PC-3 (cell line): ENCODE measurements around the gene CFAP210. TPM values are rescaled to one million over a fixed set of nuclear protein-coding genes. Genes with fewer than 3 reads are reported as not detected.

Experiments
- ATAC-seq: fragments of 200-7000 bp; cut with Tn5 transposase; 2 replicates; pipeline ENCODE4 v1.9.1; 2020; ENCODE audit warnings: mild to moderate bottlenecking, moderate library complexity
- BruUV-seq: library from RNA; stranded (reverse); fragments of 400-500 nt; replicated peaks from 2 replicates; lab custom pipeline; 2021; lab: Mats Ljungman, UMichigan
- CTCF ChIA-PET: fragments of 300-600 bp; sonication (Branson Sonifier 250); formaldehyde crosslinking; loops from one replicate; lab custom pipeline; 2022; ENCODE audit warnings: antibody characterized with exemption; lab: Charles Lee
- POLR2A ChIA-PET: fragments of 300-600 bp; sonication (Branson Sonifier 250); formaldehyde crosslinking; loops from one replicate; lab custom pipeline; 2022; ENCODE audit warnings: antibody characterized with exemption; ENCODE audit not compliant: unreplicated experiment; lab: Charles Lee
- DNase-seq: peaks from one replicate; pipeline ENCODE4 v3.0.0-alpha.2; 2015
- H2AFZ ChIP-seq: fragments of 300-600 bp; sonication (generic); 2 replicates; pipeline ENCODE4 v1.6.0; 2016; ENCODE audit warnings: antibody characterized with exemption, low read length
- H3F3A ChIP-seq: fragments of 300-600 bp; sonication (generic); one replicate; pipeline ENCODE4 v1.6.0; 2017; ENCODE audit warnings: antibody characterized with exemption, low read length, control low read depth, mild to moderate bottlenecking; ENCODE audit not compliant: unreplicated experiment
- H3K27ac ChIP-seq: fragments of 300-600 bp; sonication (generic); 2 replicates; pipeline ENCODE4 v1.5.1; 2016; ENCODE audit warnings: mild to moderate bottlenecking, low read length
- H3K27me3 ChIP-seq: fragments of 300-600 bp; sonication (generic); 2 replicates; pipeline ENCODE4 v1.6.1; 2016; ENCODE audit warnings: low read length, mixed read lengths
- H3K36me3 ChIP-seq: fragments of 300-600 bp; sonication (generic); 2 replicates; pipeline ENCODE4 v1.6.1; 2016; ENCODE audit warnings: low read depth, mixed run types, low read length, mixed read lengths
- H3K4me1 ChIP-seq: fragments of 300-600 bp; sonication (generic); 2 replicates; pipeline ENCODE4 v1.5.1; 2016; ENCODE audit warnings: low read length; ENCODE audit not compliant: insufficient read depth
- H3K4me2 ChIP-seq: fragments of 300-600 bp; sonication (generic); 2 replicates; pipeline ENCODE4 v1.6.0; 2016; ENCODE audit warnings: low read length
- H3K4me3 ChIP-seq: fragments of 300-600 bp; sonication (generic); 2 replicates; pipeline ENCODE4 v1.5.1; 2016; ENCODE audit warnings: mild to moderate bottlenecking, low read length, mixed read lengths
- H3K79me2 ChIP-seq: fragments of 300-600 bp; sonication (generic); 2 replicates; pipeline ENCODE4 v1.6.1; 2017; ENCODE audit warnings: low read length, mixed read lengths
- H3K9ac ChIP-seq: fragments of 300-600 bp; sonication (generic); 2 replicates; pipeline ENCODE4 v1.6.0; 2016; ENCODE audit warnings: mild to moderate bottlenecking, low read length
- H3K9me2 ChIP-seq: fragments of 300-600 bp; sonication (generic); replicated peaks from 2 replicates; pipeline ENCODE4 v1.6.1; 2016; ENCODE audit warnings: mixed run types, low read length, mixed read lengths
- H3K9me3 ChIP-seq: fragments of 300-600 bp; sonication (generic); 2 replicates; pipeline ENCODE4 v1.6.1; 2016; ENCODE audit warnings: low read length, mixed read lengths
- H4K20me1 ChIP-seq: fragments of 300-600 bp; sonication (generic); 2 replicates; pipeline ENCODE4 v1.6.1; 2016; ENCODE audit warnings: low read length, mixed read lengths
- CTCF ChIP-seq: fragments of 300-600 bp; sonication (generic); conservative IDR thresholded peaks from 2 replicates; pipeline ENCODE4 v1.5.1; 2017; ENCODE audit warnings: antibody characterized with exemption, low read depth, mild to moderate bottlenecking, low read length
- EZH2 ChIP-seq: fragments of 300-600 bp; sonication (generic); IDR thresholded peaks from one replicate; pipeline ENCODE4 v1.6.1; 2017; ENCODE audit warnings: antibody characterized with exemption, mild to moderate bottlenecking, low read length; ENCODE audit not compliant: unreplicated experiment
- EZH2phosphoT487 ChIP-seq: fragments of 300-600 bp; sonication (generic); IDR thresholded peaks from 2 replicates; pipeline ENCODE4 v1.6.1; 2018; ENCODE audit warnings: mild to moderate bottlenecking, antibody characterized with exemption, low read length, borderline replicate concordance
- intact Hi-C: fragments of 100-400 bp; cut with micrococcal nuclease; formaldehyde crosslinking; loops from 2 replicates; pipeline ENCODE4 v1.9.0; 2023
- total RNA-seq: library from RNA; depleted of rRNA; stranded (reverse); fragments of >200 nt; gene quantifications from 2 replicates; pipeline ENCODE4 v1.2.3, GENCODE V29; 2014

Gene CFAP210
- total RNA-seq, 1 experiment from 2014 or later: not detected

GRCh38 chr2:169732583-169733358, 38.6 kb upstream of the CFAP210 start:
- Histone ChIP-seq H3K9ac (no peak overlapping the region), H3K4me1 (peaks cover 35% of the 10 kb centered on the region), H3K9me2 (no peaks in the 10 kb centered on the region), H3K36me3 (no peaks in the 10 kb centered on the region), H3K4me3 (peak overlapping the region; percentile 82), H4K20me1 (no peaks in the 10 kb centered on the region), H3K79me2 (peaks cover 27% of the 10 kb centered on the region), H3F3A (no peaks in the 10 kb centered on the region), H3K4me2 (peak overlapping the region; percentile 91), H2AFZ (peak overlapping the region; percentile 95), H3K27ac (no peak overlapping the region), H3K9me3 (no peaks in the 10 kb centered on the region), H3K27me3 (no peaks in the 10 kb centered on the region)
- POLR2A ChIA-PET: no interaction called here
- ATAC-seq (peak; percentile 1; the same call in 1 of the 2 replicates), DNase-seq (no peak)
- CTCF ChIA-PET: no interaction called here
- no TSS peak for BruUV-seq
- intact Hi-C loops: no loop called here
- TF ChIP-seq EZH2: no peak
- TF ChIP-seq CTCF: no peak
- no peak for TF ChIP-seq EZH2phosphoT487

DNA sequence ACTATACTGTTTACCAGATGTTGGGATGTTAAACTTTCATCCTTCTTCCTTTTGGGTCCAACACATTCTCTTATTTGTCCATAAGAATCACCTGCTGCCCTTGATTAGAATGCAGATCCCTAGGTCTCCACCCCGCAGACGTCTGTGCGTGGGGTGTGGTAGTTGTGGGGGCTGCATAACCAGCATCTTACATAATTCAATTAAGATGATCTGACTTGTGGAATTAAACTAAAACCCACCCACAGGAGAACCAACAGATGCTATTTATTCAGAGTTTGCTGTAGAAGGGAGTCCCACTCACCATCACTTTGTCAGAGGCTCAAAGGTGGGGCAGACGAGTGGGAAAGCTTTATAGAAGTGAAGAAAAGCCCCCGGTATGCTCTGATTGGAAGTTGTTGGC, 37.9 kb upstream of the CFAP210 start:
- H3F3A ChIP-seq: no peaks in the 10 kb centered on the region
- H3K27ac ChIP-seq: no peak overlapping the region
- H3K9me2 ChIP-seq: no peaks in the 10 kb centered on the region
- DNase-seq (no peak), ATAC-seq (no peak)
- no peaks in the 10 kb centered on the region for H3K36me3 ChIP-seq
- no peaks in the 10 kb centered on the region for H3K9me3 ChIP-seq
- no peaks in the 10 kb centered on the region for H4K20me1 ChIP-seq
- H3K4me3 ChIP-seq: no peak overlapping the region
- no peak overlapping the region for H3K4me2 ChIP-seq
- POLR2A ChIA-PET: no interaction called here
- intact Hi-C loops: no loop called here
- no peak overlapping the region for H3K9ac ChIP-seq
- no TSS peak for BruUV-seq
- H3K27me3 ChIP-seq: no peaks in the 10 kb centered on the region
- H3K79me2 ChIP-seq: peaks cover 27% of the 10 kb centered on the region
- H2AFZ ChIP-seq: no peak overlapping the region
- TF ChIP-seq EZH2 (no peak), CTCF (no peak), EZH2phosphoT487 (no peak)
- H3K4me1 ChIP-seq: peaks cover 36% of the 10 kb centered on the region
- CTCF ChIA-PET: no interaction called here

- Histone ChIP-seq H3K4me1 (peaks cover 16% of the 10 kb centered on the region), H3K36me3 (no peaks in the 10 kb centered on the region), H3K4me2 (peak overlapping the region; percentile 58), H3K9me3 (no peaks in the 10 kb centered on the region), H3K27me3 (no peaks in the 10 kb centered on the region), H3K4me3 (no peak overlapping the region), H4K20me1 (no peaks in the 10 kb centered on the region), H3K27ac (0 out of 2 replicates have a peak overlapping the region, but pooled peaks have one; percentile 52), H3K9ac (no peak overlapping the region), H2AFZ (no peak overlapping the region), H3K79me2 (no peaks in the 10 kb centered on the region), H3F3A (no peaks in the 10 kb centered on the region), H3K9me2 (no peaks in the 10 kb centered on the region)
- ATAC-seq (no peak), DNase-seq (no peak)
- CTCF ChIA-PET: interaction anchor here (0.5 kb wide), 1 partner anchor 222 kb away, joined by 4 read pairs; no protein-coding TSS in a partner anchor
- TF ChIP-seq EZH2 (no peak), CTCF (no peak)
- POLR2A ChIA-PET: no interaction called here
- intact Hi-C loops: no loop called here
- BruUV-seq: no TSS peak
Measured at GRCh38 chr2:169729274-169729605, 35.0 kb upstream of the CFAP210 start.
